A549 (cell line): ENCODE results near the gene GALNT15. TPM values are rescaled to one million over a fixed set of nuclear protein-coding genes. Genes with fewer than 3 reads are reported as not detected.

ENCODE experiments used
- ATAC-seq, 2 experiments: fragments of 200-7000 bp in 1 of 2; fragments of >200 bp in 1 of 2; cut with Nextera tagmentation in 1 of 2; cut with Tn5 transposase in 1 of 2; 3 replicates each; pipeline versions ENCODE4 v1.8.0 to v1.9.1; 2018 to 2020; ENCODE audit warnings: mild to moderate bottlenecking in 1 of 2, moderate library complexity in 1 of 2
- CTCF ChIA-PET: fragments of 300-600 bp; sonication (Branson Sonifier 250); formaldehyde crosslinking; extraction: SDS; loops from one replicate; lab custom pipeline; 2021; ENCODE audit warnings: antibody characterized with exemption, inconsistent platforms; lab: Yijun Ruan, JAX
- POLR2A ChIA-PET: fragments of 350-600 bp; formaldehyde crosslinking; extraction: SDS; loops from one replicate; lab custom pipeline; 2021; ENCODE audit warnings: antibody characterized with exemption, inconsistent platforms; lab: Yijun Ruan, JAX
- DNase-seq, 2 experiments: peaks; one replicate each; pipeline versions ENCODE4 v3.0.0 to v3.0.0-alpha.2; 2011 to 2016; ENCODE audit warnings: low read depth in 1 of 2, low spot score in 1 of 2
- FAIRE-seq: peaks from 2 replicates; lab custom pipeline; 2011; peaks lifted over from hg19 to GRCh38; lab: Jason Lieb, UNC
- H3K27ac ChIP-seq, 2 experiments: fragments of >200 bp; sonication (Bioruptor Twin); formaldehyde crosslinking; 3 replicates each; pipeline ENCODE4 v1.5.1; 2016 to 2017
- H3K4me1 ChIP-seq: fragments of >200 bp; sonication (Bioruptor Twin); formaldehyde crosslinking; 3 replicates; pipeline ENCODE4 v1.6.1; 2016
- H3K4me2 ChIP-seq: fragments of >200 bp; sonication (Bioruptor Twin); formaldehyde crosslinking; 3 replicates; pipeline ENCODE4 v1.6.1; 2016
- H3K4me3 ChIP-seq: fragments of >200 bp; sonication (Bioruptor Twin); formaldehyde crosslinking; 3 replicates; pipeline ENCODE4 v1.5.1; 2016
- H3K9me3 ChIP-seq: fragments of >200 bp; sonication (Bioruptor Twin); formaldehyde crosslinking; 3 replicates; pipeline ENCODE4 v1.6.1; 2016
- BCL3 ChIP-seq: fragments of >200 bp; sonication (Bioruptor Twin); formaldehyde crosslinking; IDR thresholded peaks from 3 replicates; pipeline ENCODE4 v1.6.1; 2016
- CHD4 ChIP-seq: fragments of 200-600 bp; sonication (generic); IDR thresholded peaks from 2 replicates; pipeline ENCODE4 v1.6.1; 2016; ENCODE audit warnings: antibody characterized with exemption, mild to moderate bottlenecking, borderline replicate concordance
- EHF ChIP-seq: fragments of 250-450 bp; sonication (Bioruptor Pico); IDR thresholded peaks from 2 replicates; pipeline ENCODE4 v1.5.0; 2020; ENCODE audit warnings: mild to moderate bottlenecking
- FOSB ChIP-seq: fragments of 250-450 bp; sonication (Bioruptor Pico); IDR thresholded peaks from 2 replicates; pipeline ENCODE4 v1.5.0; 2020; ENCODE audit warnings: mild to moderate bottlenecking, moderate library complexity
- FOSL2 ChIP-seq, 2 experiments: fragments of 450-650 bp in 1 of 2; fragments of >200 bp in 1 of 2; sonication (Bioruptor Twin) in 1 of 2; formaldehyde crosslinking; IDR thresholded peaks; 2 replicates each; pipeline versions ENCODE4 v1.5.0 to v1.6.1; 2016 to 2020; ENCODE audit warnings: mild to moderate bottlenecking in 1 of 2, moderate library complexity in 1 of 2
- FOXS1 ChIP-seq: fragments of 250-450 bp; sonication (Bioruptor Pico); IDR thresholded peaks from 2 replicates; pipeline ENCODE4 v1.5.0; 2020; ENCODE audit warnings: mild to moderate bottlenecking, moderate library complexity
- GATA3 ChIP-seq: IDR thresholded peaks from 2 replicates; pipeline ENCODE4 v1.6.1; 2012; ENCODE audit warnings: borderline replicate concordance
- HDAC2 ChIP-seq: fragments of 200-600 bp; sonication (generic); IDR thresholded peaks from 2 replicates; pipeline ENCODE4 v1.6.1; 2016
- HMGXB4 ChIP-seq: fragments of 250-450 bp; sonication (Bioruptor Pico); IDR thresholded peaks from 2 replicates; pipeline ENCODE4 v1.5.0; 2021; ENCODE audit warnings: mild to moderate bottlenecking, moderate library complexity, borderline replicate concordance
- HOXB5 ChIP-seq: fragments of 250-450 bp; sonication (Bioruptor Pico); IDR thresholded peaks from 2 replicates; pipeline ENCODE4 v1.5.0; 2020; ENCODE audit warnings: mild to moderate bottlenecking, moderate library complexity
- JUN ChIP-seq, 2 experiments: fragments of >200 bp; sonication (Bioruptor Twin); formaldehyde crosslinking; IDR thresholded peaks; 2 replicates in 1 of 2; 3 replicates in 1 of 2; pipeline ENCODE4 v1.6.1; 2016 to 2017
- NFE2L2 ChIP-seq: fragments of 150-350 bp; conservative IDR thresholded peaks from 2 replicates; pipeline ENCODE4 v1.6.1; 2014; ENCODE audit warnings: low read length
- NPAS2 ChIP-seq: fragments of 250-450 bp; sonication (Bioruptor Pico); IDR thresholded peaks from 2 replicates; pipeline ENCODE4 v1.8.0; 2022; ENCODE audit warnings: mild to moderate bottlenecking, moderate library complexity, borderline replicate concordance
- PHF8 ChIP-seq: fragments of 200-600 bp; sonication (generic); IDR thresholded peaks from 2 replicates; pipeline ENCODE4 v1.6.1; 2016; ENCODE audit warnings: low read depth, mild to moderate bottlenecking, antibody characterized with exemption, moderate library complexity, borderline replicate concordance
- SMC3 ChIP-seq: fragments of >200 bp; sonication (Bioruptor Twin); formaldehyde crosslinking; IDR thresholded peaks from 3 replicates; pipeline ENCODE4 v1.6.1; 2018; ENCODE audit warnings: inconsistent platforms
- SREBF2 ChIP-seq: fragments of 450-650 bp; IDR thresholded peaks from 2 replicates; pipeline ENCODE4 v1.6.1; 2014; ENCODE audit warnings: mild to moderate bottlenecking, moderate library complexity
- TFCP2L1 ChIP-seq: fragments of 250-450 bp; sonication (Bioruptor Pico); IDR thresholded peaks from 2 replicates; pipeline ENCODE4 v1.5.0; 2021; ENCODE audit warnings: mild to moderate bottlenecking
- USF2 ChIP-seq: fragments of 450-650 bp; IDR thresholded peaks from 2 replicates; pipeline ENCODE4 v1.6.1; 2014; ENCODE audit warnings: antibody characterized with exemption
- WGBS: methylation state at CpG from one replicate; pipeline ENCODE4 v1.1.6; 2017; ENCODE audit errors: missing lambda C conversion rate; 5-methylcytosine and 5-hydroxymethylcytosine counted together
- polyA plus RNA-seq, 4 experiments: library from polyadenylated mRNA; depleted of rRNA in 3 of 4; stranded (reverse); fragments of >200 nt; fragmentation: RNase III in 1 of 4; extraction: RNeasy Plus Mini Kit Qiagen cat#74134 plus additional on column Dnase treatment in 1 of 4; gene quantifications; 2 replicates in 3 of 4; 3 replicates in 1 of 4; pipeline ENCODE4 v1.2.3, GENCODE V29; 2011 to 2017
- TF ChIP-seq, protein P1 (sequence below): IDR thresholded peaks from 2 replicates; pipeline ENCODE4 v1.6.1; 2012

Gene GALNT15
- polyA plus RNA-seq, 2 of the 4 experiments (the other 2 are of a cell fraction) = 0.04 TPM; not detected in 1

DNA sequence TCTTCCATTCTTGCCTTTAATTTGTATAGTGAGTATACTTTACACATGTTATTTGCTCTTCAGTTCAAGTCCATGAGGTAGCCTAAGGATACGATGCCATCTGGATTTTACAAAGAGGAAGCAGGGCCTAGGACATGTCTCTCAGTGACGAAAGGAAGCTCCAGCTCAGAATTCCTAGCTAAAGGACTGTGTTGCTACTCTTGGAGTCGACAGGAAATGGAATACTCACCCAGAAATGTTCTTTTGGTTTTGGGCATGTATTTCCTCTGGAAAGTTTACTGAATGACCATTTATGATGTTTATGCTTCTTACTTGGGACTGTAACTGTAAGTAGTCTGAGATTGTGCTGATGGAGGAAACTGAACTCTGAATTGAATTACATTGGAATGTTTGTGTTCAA, 103.0 kb downstream of the GALNT15 start:
- Histone ChIP-seq H3K4me3 (no peak overlapping the region), H3K4me1 (no peaks in the 10 kb centered on the region), H3K4me2 (no peak overlapping the region), H3K9me3 (no peaks in the 10 kb centered on the region), H3K27ac (no peak overlapping the region)
- ChIA-PET POLR2A (interaction anchor here (1.4 kb wide), 1 partner anchor 12 kb away, joined by 7 read pairs; the partner anchor contains the start of genes DPH3 and OXNAD1), CTCF (interaction anchor here (0.8 kb wide), 1 partner anchor 10 kb away, joined by 4 read pairs; no protein-coding TSS in a partner anchor)
- no peak for ATAC-seq
- no peak for FAIRE-seq
- TF ChIP-seq HDAC2 = no peak
- TF ChIP-seq FOSB (CRISPR knock-in tag) = no peak
- TF ChIP-seq NPAS2 = no peak
- no peak for TF ChIP-seq JUN (IDR thresholded peaks at IDR 0.05)
- TF ChIP-seq NFE2L2 = no peak
- TF ChIP-seq HOXB5 = no peak
- no peak for TF ChIP-seq BCL3
- no peak for TF ChIP-seq PHF8
- TF ChIP-seq USF2 = no peak
- no peak for TF ChIP-seq SMC3
- no peak for TF ChIP-seq HMGXB4 (CRISPR knock-in tag)
- no peak for TF ChIP-seq GATA3
- no peak for TF ChIP-seq FOSL2 (IDR thresholded peaks at IDR 0.05)
- TF ChIP-seq FOSL2 (CRISPR knock-in tag; IDR thresholded peaks at IDR 0.05) = no peak
- no peak for TF ChIP-seq SREBF2
- TF ChIP-seq CHD4 = no peak
- no peak for TF ChIP-seq TFCP2L1 (CRISPR knock-in tag)
- TF ChIP-seq, protein P1, sequence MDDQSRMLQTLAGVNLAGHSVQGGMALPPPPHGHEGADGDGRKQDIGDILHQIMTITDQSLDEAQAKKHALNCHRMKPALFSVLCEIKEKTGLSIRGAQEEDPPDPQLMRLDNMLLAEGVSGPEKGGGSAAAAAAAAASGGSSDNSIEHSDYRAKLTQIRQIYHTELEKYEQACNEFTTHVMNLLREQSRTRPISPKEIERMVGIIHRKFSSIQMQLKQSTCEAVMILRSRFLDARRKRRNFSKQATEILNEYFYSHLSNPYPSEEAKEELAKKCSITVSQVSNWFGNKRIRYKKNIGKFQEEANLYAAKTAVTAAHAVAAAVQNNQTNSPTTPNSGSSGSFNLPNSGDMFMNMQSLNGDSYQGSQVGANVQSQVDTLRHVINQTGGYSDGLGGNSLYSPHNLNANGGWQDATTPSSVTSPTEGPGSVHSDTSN = no peak
- 83% methylated on average over 3 of the region's 3 CpGs for WGBS
- DNase-seq = no peak

GRCh38 chr3:16279010-16279801, 104.7 kb downstream of the GALNT15 start:
- H3K9me3 ChIP-seq = no peaks in the 10 kb centered on the region
- ChIA-PET POLR2A (no interaction called here), CTCF (interaction anchor here (0.5 to 1.8 kb wide), 6 partner anchors 10 to 393 kb away, joined by 3 to 7 read pairs (median 4); no protein-coding TSS in a partner anchor)
- H3K4me1 ChIP-seq = no peaks in the 10 kb centered on the region
- FAIRE-seq (no peak), DNase-seq (no peak), ATAC-seq (no peak)
- H3K27ac ChIP-seq = no peak overlapping the region
- 89% methylated on average over 3 of the region's 3 CpGs for WGBS
- no peak overlapping the region for H3K4me3 ChIP-seq
- no peak overlapping the region for H3K4me2 ChIP-seq
- no peak for TF ChIP-seq SREBF2
- no peak for TF ChIP-seq GATA3
- TF ChIP-seq TFCP2L1 (CRISPR knock-in tag) = no peak
- no peak for TF ChIP-seq FOXS1 (CRISPR knock-in tag)
- no peak for TF ChIP-seq EHF (CRISPR knock-in tag)
- TF ChIP-seq, all 56 proteins: peak for 0
